Stimulated activated CD8-positive, alpha-beta memory T cell treated with anti-CD3 and anti-CD28 coated beads, Interleukin-7, amount 100 ng/mL, for 4 hours (primary cell): ENCODE measurements around the gene GPALPP1.
A peak's percentile ranks its signal among the peaks of the same experiment; 100 is the strongest.
"Not testable (repeated sequence)": the region's sequence is repeated elsewhere in the genome, so short reads cannot be mapped to it uniquely, and the experiment has no call there.

Experiments used
- DNase-seq, 2 donors: peaks; one replicate each; pipeline ENCODE4 v3.0.0-alpha.2; 2020; ENCODE audit warnings: low read depth in 2 of 2

Gene GPALPP1

GRCh38 chr13:44989071-44989889, at the start of gene GPALPP1, which contains the start of gene NUFIP1:
Gene GPALPP1, plus strand, starts transcription at chr13:44989538. Its CDS starts 117 bp downstream, at chr13:44989655.
Gene NUFIP1, minus strand, starts transcription at chr13:44989471. Its CDS starts 35 bp downstream, at chr13:44989436.
- peak; percentile 88 to 90 for DNase-seq

GRCh38 chr13:44943411-44943810, 45.9 kb upstream of the GPALPP1 start:
- not testable (repeated sequence) for DNase-seq

- DNase-seq: no peak
Measured at GRCh38 chr13:44951184-44951583, 38.2 kb upstream of the GPALPP1 start.

- DNase-seq: no peak
Measured at GRCh38 chr13:44952671-44953070, 36.7 kb upstream of the GPALPP1 start.

GRCh38 chr13:44954224-44954623, 35.1 kb upstream of the GPALPP1 start:
- DNase-seq: no peak

GRCh38 chr13:44955406-44955805, 33.9 kb upstream of the GPALPP1 start:
- DNase-seq: no peak

GRCh38 chr13:44961997-44962396, 27.3 kb upstream of the GPALPP1 start:
- DNase-seq: no peak

- DNase-seq: no peak
Measured at GRCh38 chr13:44967704-44968433, 21.5 kb upstream of the GPALPP1 start.

- no peak for DNase-seq
Measured at GRCh38 chr13:44968434-44968815, 20.9 kb upstream of the GPALPP1 start.

GRCh38 chr13:44969551-44970484, 19.5 kb upstream of the GPALPP1 start:
- DNase-seq: no peak

- DNase-seq: no peak
Measured at GRCh38 chr13:44971656-44972595, 17.4 kb upstream of the GPALPP1 start.

GRCh38 chr13:44972956-44973581, 16.3 kb upstream of the GPALPP1 start:
- no peak for DNase-seq

- no peak for DNase-seq
Measured at GRCh38 chr13:44974056-44974793, 15.1 kb upstream of the GPALPP1 start.

- DNase-seq: no peak
Measured at GRCh38 chr13:44976196-44976595, 13.1 kb upstream of the GPALPP1 start.

- no peak for DNase-seq
Measured at GRCh38 chr13:44976949-44977583, 12.3 kb upstream of the GPALPP1 start.

GRCh38 chr13:44978328-44978727, 11.0 kb upstream of the GPALPP1 start:
- no peak for DNase-seq

- DNase-seq: no peak
Measured at GRCh38 chr13:44989941-44990340, 603 bp downstream of the GPALPP1 start.

- no peak for DNase-seq
Measured at GRCh38 chr13:45003417-45003816, 14.1 kb downstream of the GPALPP1 start.

- no peak for DNase-seq
Measured at GRCh38 chr13:45004096-45004495, 14.8 kb downstream of the GPALPP1 start.
